Epithelial cell of esophagus (primary cell): ENCODE results near the gene CDH13.

Experiments used
- DNase-seq: peaks from one replicate; pipeline ENCODE4 v3.0.0; 2010; ENCODE audit warnings: low read depth
- H3K4me3 ChIP-seq: 2 replicates; pipeline ENCODE4 v1.5.1; 2011; ENCODE audit warnings: mild to moderate bottlenecking, low read length, control low read depth
- TF ChIP-seq, protein P1 (sequence below): IDR thresholded peaks from 2 replicates; pipeline ENCODE4 v1.5.1; 2011; ENCODE audit warnings: low read depth, mild to moderate bottlenecking, low read length, control low read depth, inconsistent platforms; ENCODE audit not compliant: insufficient read depth; ENCODE audit errors: missing control alignments

CDH13 gene

DNA sequence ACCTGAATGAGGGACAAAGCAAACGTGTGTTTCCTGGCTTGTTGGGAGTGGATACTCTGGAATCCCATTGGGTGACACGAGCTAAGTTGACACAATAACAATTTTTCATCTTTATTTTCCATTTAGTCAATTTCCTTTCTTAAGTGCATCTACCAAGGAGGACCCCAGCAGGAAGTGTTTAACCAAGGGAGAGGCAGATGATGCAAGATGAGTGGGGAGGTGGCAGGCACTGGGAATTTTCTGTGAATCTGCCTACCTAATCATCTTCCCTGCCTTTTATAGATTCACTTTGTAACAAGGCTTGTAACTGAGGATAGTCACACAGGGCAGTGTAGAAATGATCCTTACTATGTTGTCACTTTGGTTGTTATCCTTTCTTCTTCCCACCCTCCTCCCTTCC, 863.3 kb downstream of the CDH13 start:
- TF ChIP-seq, protein P1, sequence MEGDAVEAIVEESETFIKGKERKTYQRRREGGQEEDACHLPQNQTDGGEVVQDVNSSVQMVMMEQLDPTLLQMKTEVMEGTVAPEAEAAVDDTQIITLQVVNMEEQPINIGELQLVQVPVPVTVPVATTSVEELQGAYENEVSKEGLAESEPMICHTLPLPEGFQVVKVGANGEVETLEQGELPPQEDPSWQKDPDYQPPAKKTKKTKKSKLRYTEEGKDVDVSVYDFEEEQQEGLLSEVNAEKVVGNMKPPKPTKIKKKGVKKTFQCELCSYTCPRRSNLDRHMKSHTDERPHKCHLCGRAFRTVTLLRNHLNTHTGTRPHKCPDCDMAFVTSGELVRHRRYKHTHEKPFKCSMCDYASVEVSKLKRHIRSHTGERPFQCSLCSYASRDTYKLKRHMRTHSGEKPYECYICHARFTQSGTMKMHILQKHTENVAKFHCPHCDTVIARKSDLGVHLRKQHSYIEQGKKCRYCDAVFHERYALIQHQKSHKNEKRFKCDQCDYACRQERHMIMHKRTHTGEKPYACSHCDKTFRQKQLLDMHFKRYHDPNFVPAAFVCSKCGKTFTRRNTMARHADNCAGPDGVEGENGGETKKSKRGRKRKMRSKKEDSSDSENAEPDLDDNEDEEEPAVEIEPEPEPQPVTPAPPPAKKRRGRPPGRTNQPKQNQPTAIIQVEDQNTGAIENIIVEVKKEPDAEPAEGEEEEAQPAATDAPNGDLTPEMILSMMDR: no peak
- H3K4me3 ChIP-seq: no peak overlapping the region
- DNase-seq: no peak

DNA sequence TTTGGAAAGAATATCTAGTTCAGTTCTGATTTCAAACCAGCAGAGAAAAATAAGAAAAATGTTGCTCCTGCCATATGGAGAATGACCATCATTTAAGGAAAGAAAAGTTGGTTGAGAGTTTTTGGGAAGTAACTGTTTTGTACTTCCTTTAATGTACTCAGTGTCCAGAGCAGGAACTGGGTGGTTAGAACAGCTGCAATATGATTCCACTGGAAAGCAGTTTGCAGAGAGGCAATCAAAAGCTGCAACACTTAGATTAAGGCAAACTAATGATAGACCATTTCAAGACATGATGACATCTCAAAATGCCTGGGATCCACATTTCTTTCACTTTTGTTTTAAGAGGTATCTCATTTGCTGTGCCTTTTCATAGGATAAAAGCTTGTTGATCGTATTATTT, 867.7 kb downstream of the CDH13 start:
- TF ChIP-seq, protein P1: no peak
- H3K4me3 ChIP-seq: no peak overlapping the region
- no peak for DNase-seq

DNA sequence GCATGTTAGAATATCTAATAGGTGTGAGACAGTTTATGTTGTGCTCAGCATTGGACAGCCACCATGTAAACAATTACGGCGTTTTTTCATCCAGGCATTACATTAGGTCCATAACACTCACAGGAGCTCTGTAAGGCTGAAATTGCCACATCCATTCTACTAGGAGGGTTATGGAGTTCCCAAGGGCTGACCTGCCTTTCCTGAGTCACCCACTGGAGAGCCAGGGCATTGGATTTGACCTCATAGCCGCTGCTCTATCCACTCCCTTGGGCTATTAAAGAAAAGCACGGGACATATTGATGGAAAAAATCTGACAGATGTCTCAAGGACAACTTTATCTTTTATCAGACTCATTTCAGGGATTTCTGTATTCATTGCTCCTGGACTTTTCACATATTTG, 874.7 kb downstream of the CDH13 start:
- H3K4me3 ChIP-seq: no peak overlapping the region
- no peak for DNase-seq
- TF ChIP-seq, protein P1: no peak

DNA sequence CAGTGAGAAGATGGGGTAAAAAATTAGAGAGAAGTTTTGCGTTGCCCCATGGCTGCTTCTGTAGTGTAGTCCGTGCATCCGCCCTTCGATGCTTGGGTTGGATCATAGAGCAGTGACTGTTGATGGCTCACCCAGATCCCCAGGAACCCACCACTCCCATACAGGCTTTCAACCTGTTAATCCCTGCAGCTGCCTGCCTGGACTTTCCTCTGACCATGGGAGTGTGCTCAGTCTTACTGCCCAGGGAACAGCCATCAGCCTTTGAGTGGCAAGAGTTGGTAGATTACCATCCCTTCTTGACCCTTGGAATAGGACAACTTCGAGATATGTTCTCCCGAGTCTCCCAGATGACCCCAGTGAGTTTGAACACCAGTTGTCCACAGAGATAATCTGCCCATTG, 881.5 kb downstream of the CDH13 start:
- no peak overlapping the region for H3K4me3 ChIP-seq
- TF ChIP-seq, protein P1: no peak
- no peak for DNase-seq

DNA sequence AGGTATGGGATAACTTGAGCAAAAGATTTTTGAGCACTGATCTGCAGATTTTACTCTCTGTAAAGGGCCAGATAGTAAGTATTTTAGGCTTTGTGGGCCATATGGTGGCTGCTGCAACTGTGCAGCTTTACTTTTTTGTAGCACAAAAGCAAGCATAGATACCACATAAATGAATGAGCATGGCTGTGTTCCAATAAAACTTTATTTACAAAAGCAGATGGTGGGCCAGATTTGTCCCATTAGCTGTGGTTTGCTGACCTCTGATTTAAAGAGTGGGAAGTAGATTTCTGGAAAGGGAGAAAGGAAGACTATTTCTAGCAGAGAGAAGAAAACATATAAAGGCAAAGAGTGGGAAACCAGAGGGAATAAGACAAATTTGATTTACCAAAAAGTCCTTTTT, 882.5 kb downstream of the CDH13 start:
- no peak for DNase-seq
- TF ChIP-seq, protein P1: no peak
- H3K4me3 ChIP-seq: no peak overlapping the region

DNA sequence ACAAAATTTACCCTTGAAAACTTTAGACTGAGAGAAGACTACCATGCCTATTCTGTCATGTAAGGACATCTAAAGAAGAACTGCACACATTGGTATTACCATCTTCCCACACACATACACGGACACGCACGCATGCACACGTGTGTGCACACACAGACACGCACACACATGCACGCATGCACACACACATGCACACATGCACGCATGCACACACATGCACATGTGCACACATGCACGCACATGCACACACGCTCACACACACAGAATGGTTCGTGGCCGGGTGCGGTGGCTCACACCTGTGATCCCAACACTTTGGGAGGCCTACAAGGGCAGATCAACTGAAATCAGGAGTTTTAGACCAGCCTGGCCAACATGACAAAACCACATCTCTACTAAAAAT, 884.1 kb downstream of the CDH13 start:
- TF ChIP-seq, protein P1: no peak
- no peak overlapping the region for H3K4me3 ChIP-seq
- no peak for DNase-seq

DNA sequence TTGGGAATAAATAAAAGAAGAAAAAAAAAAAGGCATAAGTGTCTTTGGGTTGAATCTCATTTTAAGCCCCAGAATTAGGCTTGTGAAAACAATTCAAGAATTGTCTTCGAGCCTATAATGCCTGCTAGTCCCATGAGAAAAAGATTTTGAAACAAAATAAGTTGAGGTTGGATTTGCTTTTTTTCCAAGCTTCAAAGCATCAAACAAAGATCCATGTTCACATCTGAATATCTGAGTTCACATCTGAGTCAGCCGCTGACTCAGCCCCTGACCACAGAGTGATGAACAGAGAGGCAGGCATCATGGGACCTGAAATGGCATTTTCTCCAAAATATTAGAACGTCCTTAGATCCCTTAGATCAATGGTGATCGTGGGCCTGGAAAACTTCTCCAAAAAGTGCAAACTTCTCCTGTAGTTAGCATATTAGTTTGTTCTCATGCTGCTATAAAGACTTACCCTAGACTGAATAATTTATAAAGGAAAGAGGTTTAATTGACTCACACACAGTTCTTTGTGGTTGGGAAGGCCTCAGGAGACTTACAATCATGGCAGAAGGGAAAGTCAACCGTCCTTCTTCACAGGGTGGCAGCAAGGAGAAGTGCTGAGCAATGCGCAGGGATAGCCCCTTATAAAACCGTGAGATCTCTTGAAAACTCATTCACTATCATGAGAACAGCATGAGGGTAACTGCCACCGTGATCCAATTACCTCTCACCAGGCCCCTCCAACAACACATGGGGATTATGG, 886.4 kb downstream of the CDH13 start:
- TF ChIP-seq, protein P1: no peak
- peak; percentile 75 for DNase-seq
- no peak overlapping the region for H3K4me3 ChIP-seq
